ENCODE measurements around the gene FBXO41. TPM values are rescaled to one million over a fixed set of nuclear protein-coding genes. Genes with fewer than 3 reads are reported as not detected.

The FBXO41 gene
- total and polyA plus RNA-seq, 9 of the 15 experiments (the other 6 are each of a cell fraction or from before 2014, with no cell fraction given) = 0.21 to 8.2 (median 3.5) TPM

DNA sequence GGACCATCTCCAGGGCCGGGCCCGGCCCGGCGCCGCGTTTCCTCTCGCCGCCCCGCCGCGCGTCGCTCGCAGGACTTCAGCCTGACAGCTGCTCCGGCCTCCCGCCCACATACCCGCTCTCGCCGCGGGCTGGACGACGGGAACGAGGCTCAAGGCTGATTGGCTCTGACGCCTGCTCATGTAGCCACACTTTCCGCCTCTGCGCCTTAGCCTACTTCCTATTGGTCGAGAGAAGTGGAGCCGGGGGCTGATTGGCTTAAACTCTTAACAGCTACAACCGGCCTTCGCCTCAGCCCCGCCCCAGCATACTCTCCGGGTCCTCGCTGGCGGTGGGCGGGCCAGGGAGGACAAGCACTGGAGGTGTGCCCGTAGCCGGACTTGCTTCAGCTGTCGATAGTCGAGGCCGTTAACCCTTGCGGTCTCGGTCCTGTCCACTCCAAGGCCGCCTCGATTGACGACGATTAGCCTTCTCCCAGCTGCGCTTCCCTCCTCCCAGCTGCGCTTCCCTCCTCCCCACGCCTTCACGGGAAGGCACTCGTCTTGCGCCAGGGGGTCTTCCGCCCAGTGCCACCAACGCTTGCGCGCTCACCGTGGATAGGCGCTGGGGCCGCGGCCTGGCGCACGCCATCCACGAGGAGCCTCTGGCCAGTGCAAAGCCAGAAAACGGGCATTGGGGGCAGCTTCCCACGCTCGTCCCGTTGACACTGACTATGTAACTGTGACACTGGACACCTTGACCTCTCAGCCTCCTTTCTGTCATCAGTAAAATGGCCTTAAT, 50.9 kb downstream of the FBXO41 start, which contains the start of gene PRADC1 (continued):
- TF ChIP-seq ZBTB1 (CRISPR knock-in tag; IDR thresholded peaks at IDR 0.05; ENCODE audit: borderline replicate concordance, low read depth) (no peak), ZNF444 (CRISPR knock-in tag; IDR thresholded peaks at IDR 0.05) (no peak), BHLHE40 (IDR thresholded peaks at IDR 0.05; ENCODE audit: low read length) (no peak), NR1H2 (CRISPR knock-in tag; IDR thresholded peaks at IDR 0.05) (no peak), CBFA2T2 (conservative IDR thresholded peaks at IDR 0.05) (no peak), KLF16 (IDR thresholded peaks at IDR 0.05) (no peak), IFI16 (CRISPR knock-in tag; IDR thresholded peaks at IDR 0.05) (no peak), NELFE (IDR thresholded peaks at IDR 0.05; ENCODE audit: insufficient read depth, insufficient read length) (no peak), ZNF263 (CRISPR knock-in tag; IDR thresholded peaks at IDR 0.05; ENCODE audit: borderline replicate concordance) (peak; percentile 94), PTRF (tag; IDR thresholded peaks at IDR 0.05) (no peak), CREB1 (IDR thresholded peaks at IDR 0.05) (peak; percentile 52), CREB1 (CRISPR knock-in tag; IDR thresholded peaks at IDR 0.05) (peak; percentile 77), ZNF143 (CRISPR knock-in tag; IDR thresholded peaks at IDR 0.05) (no peak), SIN3B (IDR thresholded peaks at IDR 0.05; ENCODE audit: low read depth) (no peak), HNRNPH1 (optimal IDR thresholded peaks at IDR 0.05; ENCODE audit: low read depth, low read length) (no peak), MBD2 (IDR thresholded peaks at IDR 0.05; ENCODE audit: borderline replicate concordance, low read depth) (peak; percentile 99), ASH1L (IDR thresholded peaks at IDR 0.05; ENCODE audit: borderline replicate concordance, low read depth, partially characterized antibody) (peak; percentile 98), SMAD2 (IDR thresholded peaks at IDR 0.05; ENCODE audit: low read depth, low read length) (no peak)
- TF ChIP-seq, protein P1, sequence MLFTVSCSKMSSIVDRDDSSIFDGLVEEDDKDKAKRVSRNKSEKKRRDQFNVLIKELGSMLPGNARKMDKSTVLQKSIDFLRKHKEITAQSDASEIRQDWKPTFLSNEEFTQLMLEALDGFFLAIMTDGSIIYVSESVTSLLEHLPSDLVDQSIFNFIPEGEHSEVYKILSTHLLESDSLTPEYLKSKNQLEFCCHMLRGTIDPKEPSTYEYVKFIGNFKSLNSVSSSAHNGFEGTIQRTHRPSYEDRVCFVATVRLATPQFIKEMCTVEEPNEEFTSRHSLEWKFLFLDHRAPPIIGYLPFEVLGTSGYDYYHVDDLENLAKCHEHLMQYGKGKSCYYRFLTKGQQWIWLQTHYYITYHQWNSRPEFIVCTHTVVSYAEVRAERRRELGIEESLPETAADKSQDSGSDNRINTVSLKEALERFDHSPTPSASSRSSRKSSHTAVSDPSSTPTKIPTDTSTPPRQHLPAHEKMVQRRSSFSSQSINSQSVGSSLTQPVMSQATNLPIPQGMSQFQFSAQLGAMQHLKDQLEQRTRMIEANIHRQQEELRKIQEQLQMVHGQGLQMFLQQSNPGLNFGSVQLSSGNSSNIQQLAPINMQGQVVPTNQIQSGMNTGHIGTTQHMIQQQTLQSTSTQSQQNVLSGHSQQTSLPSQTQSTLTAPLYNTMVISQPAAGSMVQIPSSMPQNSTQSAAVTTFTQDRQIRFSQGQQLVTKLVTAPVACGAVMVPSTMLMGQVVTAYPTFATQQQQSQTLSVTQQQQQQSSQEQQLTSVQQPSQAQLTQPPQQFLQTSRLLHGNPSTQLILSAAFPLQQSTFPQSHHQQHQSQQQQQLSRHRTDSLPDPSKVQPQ (CRISPR knock-in tag; IDR thresholded peaks at IDR 0.05; ENCODE audit: borderline replicate concordance) = no peak
- TF ChIP-seq, protein P2, sequence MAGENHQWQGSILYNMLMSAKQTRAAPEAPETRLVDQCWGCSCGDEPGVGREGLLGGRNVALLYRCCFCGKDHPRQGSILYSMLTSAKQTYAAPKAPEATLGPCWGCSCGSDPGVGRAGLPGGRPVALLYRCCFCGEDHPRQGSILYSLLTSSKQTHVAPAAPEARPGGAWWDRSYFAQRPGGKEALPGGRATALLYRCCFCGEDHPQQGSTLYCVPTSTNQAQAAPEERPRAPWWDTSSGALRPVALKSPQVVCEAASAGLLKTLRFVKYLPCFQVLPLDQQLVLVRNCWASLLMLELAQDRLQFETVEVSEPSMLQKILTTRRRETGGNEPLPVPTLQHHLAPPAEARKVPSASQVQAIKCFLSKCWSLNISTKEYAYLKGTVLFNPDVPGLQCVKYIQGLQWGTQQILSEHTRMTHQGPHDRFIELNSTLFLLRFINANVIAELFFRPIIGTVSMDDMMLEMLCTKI (IDR thresholded peaks at IDR 0.05; ENCODE audit: partially characterized antibody) = no peak
- TF ChIP-seq, protein P3, sequence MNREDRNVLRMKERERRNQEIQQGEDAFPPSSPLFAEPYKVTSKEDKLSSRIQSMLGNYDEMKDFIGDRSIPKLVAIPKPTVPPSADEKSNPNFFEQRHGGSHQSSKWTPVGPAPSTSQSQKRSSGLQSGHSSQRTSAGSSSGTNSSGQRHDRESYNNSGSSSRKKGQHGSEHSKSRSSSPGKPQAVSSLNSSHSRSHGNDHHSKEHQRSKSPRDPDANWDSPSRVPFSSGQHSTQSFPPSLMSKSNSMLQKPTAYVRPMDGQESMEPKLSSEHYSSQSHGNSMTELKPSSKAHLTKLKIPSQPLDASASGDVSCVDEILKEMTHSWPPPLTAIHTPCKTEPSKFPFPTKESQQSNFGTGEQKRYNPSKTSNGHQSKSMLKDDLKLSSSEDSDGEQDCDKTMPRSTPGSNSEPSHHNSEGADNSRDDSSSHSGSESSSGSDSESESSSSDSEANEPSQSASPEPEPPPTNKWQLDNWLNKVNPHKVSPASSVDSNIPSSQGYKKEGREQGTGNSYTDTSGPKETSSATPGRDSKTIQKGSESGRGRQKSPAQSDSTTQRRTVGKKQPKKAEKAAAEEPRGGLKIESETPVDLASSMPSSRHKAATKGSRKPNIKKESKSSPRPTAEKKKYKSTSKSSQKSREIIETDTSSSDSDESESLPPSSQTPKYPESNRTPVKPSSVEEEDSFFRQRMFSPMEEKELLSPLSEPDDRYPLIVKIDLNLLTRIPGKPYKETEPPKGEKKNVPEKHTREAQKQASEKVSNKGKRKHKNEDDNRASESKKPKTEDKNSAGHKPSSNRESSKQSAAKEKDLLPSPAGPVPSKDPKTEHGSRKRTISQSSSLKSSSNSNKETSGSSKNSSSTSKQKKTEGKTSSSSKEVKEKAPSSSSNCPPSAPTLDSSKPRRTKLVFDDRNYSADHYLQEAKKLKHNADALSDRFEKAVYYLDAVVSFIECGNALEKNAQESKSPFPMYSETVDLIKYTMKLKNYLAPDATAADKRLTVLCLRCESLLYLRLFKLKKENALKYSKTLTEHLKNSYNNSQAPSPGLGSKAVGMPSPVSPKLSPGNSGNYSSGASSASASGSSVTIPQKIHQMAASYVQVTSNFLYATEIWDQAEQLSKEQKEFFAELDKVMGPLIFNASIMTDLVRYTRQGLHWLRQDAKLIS (CRISPR knock-in tag; IDR thresholded peaks at IDR 0.05) = peak; percentile 29; the same call in 1 of the 2 replicates
